GM18498 (cell line): Measurements from ENCODE around the gene SMIM24.

ENCODE experiments used
- ATAC-seq: cut with Tn5 transposase; IDR thresholded peaks from one replicate; pipeline ENCODE4 v1.9.1; 2021; ENCODE audit warnings: mild to moderate bottlenecking, moderate library complexity; ENCODE audit not compliant: unreplicated experiment

SMIM24 gene

GRCh38 chr19:3499738-3500428 is 19.6 kb upstream of the SMIM24 start:
- ATAC-seq, result no peak

- no peak for ATAC-seq
Measured at GRCh38 chr19:3497757-3498520, 17.6 kb upstream of the SMIM24 start.

GRCh38 chr19:3496392-3497273 is 16.3 kb upstream of the SMIM24 start:
- no peak for ATAC-seq

DNA sequence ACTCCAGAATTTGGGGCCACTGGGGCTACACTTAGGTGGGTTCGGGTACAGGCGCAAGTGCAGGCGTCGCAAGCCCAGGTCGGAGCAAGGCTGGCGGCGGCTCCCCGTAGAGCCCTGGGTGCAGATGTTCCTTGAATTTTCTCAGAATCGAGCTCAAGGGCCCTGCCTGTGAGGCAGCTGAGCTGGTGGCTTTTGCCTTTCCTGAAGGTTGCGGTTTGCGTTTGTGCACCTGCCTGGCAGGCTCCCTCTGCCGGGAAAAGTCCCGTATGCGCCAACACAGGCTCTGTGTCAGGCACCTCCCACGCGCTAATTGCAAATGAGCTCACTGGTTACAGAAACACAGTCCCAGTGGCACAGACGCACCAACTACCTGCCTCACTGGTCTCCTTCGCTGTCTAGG is 14.2 kb upstream of the SMIM24 start:
- ATAC-seq, result no peak

- ATAC-seq, result no peak
Measured at GRCh38 chr19:3494051-3494450, 13.7 kb upstream of the SMIM24 start.

GRCh38 chr19:3493651-3494050 is 13.3 kb upstream of the SMIM24 start:
- no peak for ATAC-seq

- no peak for ATAC-seq
Measured at GRCh38 chr19:3492919-3493318, 12.6 kb upstream of the SMIM24 start.

GRCh38 chr19:3492131-3492839 is 12.0 kb upstream of the SMIM24 start:
- ATAC-seq, result no peak

- ATAC-seq, result no peak
Measured at GRCh38 chr19:3491396-3492119, 11.2 kb upstream of the SMIM24 start.

DNA sequence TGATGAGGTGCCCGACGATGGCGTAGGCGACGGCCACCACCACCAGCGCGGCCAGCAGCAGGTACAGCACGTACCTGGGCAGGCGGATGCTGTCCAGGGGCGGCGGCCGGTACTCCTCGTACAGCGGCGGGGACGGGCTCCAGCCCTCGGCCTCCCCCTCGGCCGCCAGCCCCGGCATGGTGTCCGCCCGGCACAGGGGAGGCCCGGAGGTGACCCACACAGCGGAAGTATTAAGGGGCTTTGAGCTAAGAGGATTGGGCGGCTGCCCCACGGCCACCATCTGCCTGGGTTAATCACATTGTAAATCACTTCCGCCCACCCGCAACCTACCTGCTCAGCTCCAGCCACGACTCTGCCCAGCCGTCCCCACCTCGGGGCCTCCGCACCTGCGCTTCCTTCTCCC is 2.9 kb upstream of the SMIM24 start, which contains the start of gene SMIM44:
SMIM44 (minus strand) TSS at position 216 of the 403 bp plus-strand sequence; CDS start at position 178, 38 bp downstream.
- ATAC-seq, result no peak

DNA sequence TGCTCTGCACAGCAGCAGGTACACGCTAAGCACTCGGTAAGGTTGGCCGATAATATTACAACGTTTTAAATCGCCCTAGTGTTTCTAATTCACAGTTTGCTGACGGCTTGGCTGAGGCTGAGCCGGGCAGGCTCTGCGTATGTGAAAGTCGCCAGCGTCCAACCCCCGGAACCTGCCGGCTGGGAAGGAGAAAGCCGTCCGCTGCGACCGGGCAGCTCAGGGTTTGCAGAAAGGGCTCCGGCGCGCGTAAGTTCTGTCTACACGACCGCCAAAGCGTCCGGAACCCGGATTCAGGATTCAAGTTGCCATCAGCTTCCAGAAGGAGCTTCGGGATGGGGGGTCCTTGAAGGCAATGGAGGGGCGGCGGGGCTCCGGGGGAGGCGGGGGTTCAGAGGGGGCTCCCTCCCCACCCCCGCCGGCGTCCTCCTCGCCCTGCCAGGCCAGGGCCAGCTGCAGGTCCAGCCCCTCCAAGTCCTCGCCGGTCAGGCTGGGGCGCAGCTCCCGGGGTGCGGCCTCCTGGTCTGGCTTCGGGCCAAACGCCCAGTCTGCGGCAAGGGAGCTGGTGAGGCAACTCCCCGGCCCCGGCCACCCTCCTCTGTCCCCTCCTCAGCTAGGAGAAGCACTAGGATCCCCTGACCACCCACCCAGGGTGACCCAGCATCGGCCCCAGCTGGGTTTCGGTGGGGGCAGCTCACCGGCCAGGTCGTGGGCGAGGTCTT is 2.3 kb upstream of the SMIM24 start:
- ATAC-seq, result no peak

DNA sequence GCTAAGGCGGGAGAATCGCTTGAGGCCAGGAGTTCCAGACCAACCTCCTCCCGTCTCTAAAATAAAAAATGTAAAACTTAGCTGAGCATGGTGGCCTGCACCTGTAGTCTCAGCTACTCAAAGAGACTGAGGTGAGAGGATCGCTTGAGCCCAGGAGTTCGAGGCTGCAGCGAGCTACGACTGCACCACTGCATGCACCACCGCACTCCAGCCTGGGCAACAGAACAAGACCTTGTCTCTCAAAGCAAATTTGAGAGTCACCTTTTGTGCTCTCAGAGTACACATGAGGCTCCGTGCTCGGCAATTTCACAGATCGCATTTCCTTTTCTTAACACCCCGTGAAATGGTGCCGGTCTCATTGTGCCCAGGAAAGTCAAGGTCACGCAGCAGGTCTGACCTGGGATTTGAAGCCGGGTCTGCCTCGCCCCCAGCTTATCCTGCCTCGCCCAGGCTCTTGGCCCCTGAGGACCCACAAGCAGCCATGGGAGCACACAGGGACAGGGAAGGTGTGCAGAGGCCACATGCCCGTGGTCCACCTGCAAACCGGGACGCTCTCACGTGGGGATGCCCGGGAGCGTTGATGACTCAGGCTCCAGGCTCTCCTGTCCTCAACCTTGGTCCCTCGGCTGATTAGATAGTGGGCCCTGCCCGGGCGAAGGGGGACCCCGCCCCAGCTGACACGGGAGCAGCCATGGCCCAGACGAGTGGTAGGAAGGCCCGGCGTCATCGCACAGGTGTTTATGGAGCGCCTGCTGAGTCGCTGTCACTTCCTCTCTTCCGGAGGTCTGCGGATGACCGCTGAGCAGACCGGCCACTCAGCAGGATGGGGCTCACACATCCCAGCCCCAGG is 1.1 kb upstream of the SMIM24 start:
- no peak for ATAC-seq

DNA sequence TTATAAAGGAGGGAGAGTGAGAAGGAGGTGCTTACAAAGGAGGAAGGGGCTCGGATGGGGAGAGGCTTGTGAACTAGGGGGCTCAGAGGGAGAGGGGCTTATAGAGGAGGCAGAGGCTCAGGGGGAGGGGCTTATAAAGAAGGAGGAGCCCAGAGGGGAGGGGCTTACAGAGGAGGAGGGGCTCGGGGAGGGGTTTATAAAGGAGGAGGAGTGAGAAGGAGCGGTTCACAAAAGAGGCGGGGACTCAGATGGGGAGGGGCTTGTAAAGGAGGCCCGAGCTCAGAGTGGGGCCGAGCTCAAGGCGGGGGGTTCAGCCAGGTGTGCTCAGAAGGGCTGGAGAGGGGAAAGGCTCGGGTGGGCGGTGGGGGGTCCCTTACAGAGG is 500 bp downstream of the SMIM24 start:
- no peak for ATAC-seq

DNA sequence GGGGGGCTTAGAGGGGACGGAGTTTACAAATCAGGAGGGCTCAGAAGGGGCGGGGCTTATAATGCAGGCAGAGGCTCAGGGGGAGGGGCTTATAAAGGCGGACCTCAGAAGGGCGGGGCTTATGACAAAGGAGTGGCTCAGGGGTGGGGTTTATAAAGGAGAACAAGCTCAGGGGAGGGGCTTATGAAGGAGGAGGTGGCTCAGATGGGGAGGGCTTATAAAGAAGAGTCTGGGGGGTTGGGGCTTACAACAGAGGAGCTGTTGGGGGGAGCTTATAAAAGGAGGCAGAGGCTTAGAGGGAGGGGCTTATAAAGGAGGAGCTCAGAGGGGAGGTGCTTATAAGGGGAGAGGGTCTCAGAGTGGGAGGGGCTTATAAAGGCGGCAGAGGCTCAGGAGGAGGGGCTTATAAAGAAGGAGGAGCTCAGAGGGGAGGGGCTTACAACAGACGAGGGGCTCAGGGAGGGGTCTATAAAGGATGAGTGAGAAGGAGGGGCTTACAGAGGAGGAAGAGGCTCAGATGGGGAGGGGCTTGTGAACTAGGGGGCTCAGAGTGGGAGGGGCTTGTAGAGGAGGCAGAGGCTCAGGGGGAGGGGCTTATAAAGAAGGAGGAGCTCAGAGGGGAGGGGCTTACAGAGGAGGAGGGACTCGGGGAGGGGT is 1.0 kb downstream of the SMIM24 start:
- no peak for ATAC-seq

- ATAC-seq, result no peak
Measured at GRCh38 chr19:3478409-3479176, 1.7 kb downstream of the SMIM24 start.

DNA sequence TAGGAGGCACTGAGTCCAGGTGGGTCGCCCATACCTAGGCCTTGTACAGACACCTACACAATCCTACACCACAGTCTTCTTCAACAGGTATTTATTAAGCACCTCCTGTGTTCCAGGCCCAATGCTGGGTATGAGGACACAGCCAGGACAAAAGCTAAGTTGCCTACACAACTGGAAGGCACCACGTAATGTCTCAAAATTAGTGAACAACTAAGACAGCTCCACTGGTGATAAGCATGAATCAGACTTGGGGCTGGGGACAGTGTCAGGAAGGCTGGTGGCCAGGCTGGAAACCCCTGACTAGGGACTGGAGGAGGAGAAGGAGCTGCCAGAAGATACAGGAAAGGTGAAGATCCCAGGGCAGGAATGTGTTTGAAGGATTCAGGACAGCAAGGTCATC is 2.4 kb downstream of the SMIM24 start:
- no peak for ATAC-seq

GRCh38 chr19:3477506-3477905 is 2.8 kb downstream of the SMIM24 start:
- ATAC-seq, result no peak
